NB4 (cell line): ENCODE data around the gene CPNE2.
"Not testable (repeated sequence)": the region's sequence is repeated elsewhere in the genome, so short reads cannot be mapped to it uniquely, and the experiment has no call there.

Source experiments
- DNase-seq: peaks from one replicate; pipeline ENCODE4 v3.0.0; 2010; ENCODE audit warnings: low read depth
- H3K4me3 ChIP-seq: one replicate; pipeline ENCODE4 v1.5.1; 2011; ENCODE audit warnings: mild to moderate bottlenecking, low read depth, low read length, moderate library complexity
- CTCF ChIP-seq: IDR thresholded peaks from one replicate; pipeline ENCODE4 v1.5.1; 2012; ENCODE audit warnings: low read depth, low read length
- MAX ChIP-seq: IDR thresholded peaks from 2 replicates; pipeline ENCODE4 v1.6.1; 2011; ENCODE audit warnings: low read depth, low read length
- MYC ChIP-seq: IDR thresholded peaks from 2 replicates; pipeline ENCODE4 v1.6.1; 2011; ENCODE audit warnings: low read depth, low read length
- POLR2A ChIP-seq: IDR thresholded peaks from 2 replicates; pipeline ENCODE4 v1.6.1; 2011; ENCODE audit warnings: mild to moderate bottlenecking; ENCODE audit not compliant: insufficient read length; ENCODE audit errors: extremely low read depth

CPNE2 gene

GRCh38 chr16:57096793-57097192 lies 4.4 kb downstream of the CPNE2 start:
- no peak for TF ChIP-seq MAX
- no peak for TF ChIP-seq CTCF
- TF ChIP-seq POLR2A = no peak
- TF ChIP-seq MYC = no peak
- DNase-seq = no peak
- H3K4me3 ChIP-seq = no peak overlapping the region

- no peak overlapping the region for H3K4me3 ChIP-seq
- DNase-seq = no peak
- TF ChIP-seq POLR2A (no peak), MAX (no peak), MYC (no peak), CTCF (no peak)
Observed at GRCh38 chr16:57098188-57098841, 5.9 kb downstream of the CPNE2 start.

- peak; percentile 66 for DNase-seq
- not testable (repeated sequence) for H3K4me3 ChIP-seq
Observed at GRCh38 chr16:57099965-57100364, 7.6 kb downstream of the CPNE2 start.

GRCh38 chr16:57100445-57100844 lies 8.1 kb downstream of the CPNE2 start:
- TF ChIP-seq MAX (no peak), POLR2A (no peak), CTCF (no peak), MYC (no peak)
- DNase-seq = no peak
- H3K4me3 ChIP-seq = no peak overlapping the region

GRCh38 chr16:57102888-57103851 lies 10.8 kb downstream of the CPNE2 start:
- TF ChIP-seq MAX = no peak
- no peak for TF ChIP-seq MYC
- no peak for TF ChIP-seq POLR2A
- TF ChIP-seq CTCF = no peak
- DNase-seq = no peak
- H3K4me3 ChIP-seq = no peak overlapping the region

GRCh38 chr16:57104706-57105105 lies 12.3 kb downstream of the CPNE2 start:
- no peak overlapping the region for H3K4me3 ChIP-seq
- no peak for DNase-seq
- TF ChIP-seq CTCF (no peak), POLR2A (no peak), MAX (no peak), MYC (no peak)
